Psoas muscle (tissue), 8 donors: ENCODE measurements around the gene PPP2R2D. TPM values are rescaled to one million over a fixed set of nuclear protein-coding genes. Genes with fewer than 3 reads are reported as not detected.

ENCODE experiments used
- ATAC-seq, 4 donors: fragments of 200-7000 bp; cut with Tn5 transposase; one replicate each; pipeline ENCODE4 v1.9.1; 2020; ENCODE audit warnings: moderate library complexity in 3 of 4, mild to moderate bottlenecking in 2 of 4
- DNase-seq, 2 donors: peaks; one replicate each; pipeline ENCODE4 v3.0.0-alpha.2; 2020
- H3K27ac ChIP-seq: fragments of 200-600 bp; one replicate; pipeline ENCODE4 v1.8.0; 2022
- H3K27me3 ChIP-seq, 3 donors: fragments of 200-600 bp in 1 of 3; one replicate each; pipeline versions ENCODE4 v1.6.1 to v1.8.0; 2013 to 2022; ENCODE audit warnings: low read length in 2 of 3, mild to moderate bottlenecking in 2 of 3, moderate library complexity in 1 of 3; ENCODE audit not compliant: insufficient read depth in 3 of 3
- H3K36me3 ChIP-seq, 2 donors: fragments of 200-600 bp in 1 of 2; one replicate each; pipeline versions ENCODE4 v1.6.1 to v1.8.0; 2013 to 2022; ENCODE audit warnings: low read depth in 1 of 2, mild to moderate bottlenecking in 1 of 2, moderate library complexity in 1 of 2; ENCODE audit not compliant: insufficient read depth in 1 of 2
- H3K4me1 ChIP-seq: fragments of 200-600 bp; one replicate; pipeline ENCODE4 v1.8.0; 2022
- H3K4me3 ChIP-seq: fragments of 200-600 bp; one replicate; pipeline ENCODE4 v1.8.0; 2022; ENCODE audit warnings: mild to moderate bottlenecking
- H3K9me3 ChIP-seq: fragments of 200-600 bp; one replicate; pipeline ENCODE4 v1.8.0; 2022
- WGBS, 3 donors: extraction: QIAGEN DNeasy Blood & Tissue Kit; methylation state at CpG; one replicate each; pipeline versions ENCODE4 v1.1.6 to v1.1.7; 2013; 5-methylcytosine and 5-hydroxymethylcytosine counted together
- intact Hi-C, 2 donors: fragments of 100-400 bp; cut with DNase I; formaldehyde crosslinking; loops; one replicate each; pipeline versions ENCODE4 v1.11.0 to v1.14.2; 2022
- polyA plus RNA-seq, 3 donors: library from polyadenylated mRNA; stranded (reverse); fragments of 200-250 nt; gene quantifications; one replicate each; pipeline ENCODE4 v1.2.3, GENCODE V29; 2013
- total RNA-seq, 4 donors: library from RNA; stranded (reverse); fragmentation: NEBNext Ultra II Directional in 2 of 4; extraction: Animal tissue kit (Norgen Biotek cat#: 25700) in 2 of 4; gene quantifications; one replicate each; pipeline versions ENCODE4 v1.2.1 to v1.2.4, GENCODE V29; 2021 to 2023
- TF ChIP-seq, protein P1 (sequence below): fragments of 200-600 bp; IDR thresholded peaks from one replicate; pipeline ENCODE4 v1.8.0; 2022; ENCODE audit warnings: antibody characterized with exemption
- donor health status: healthy with polysubstance abuse.
- donor health status: DM: no; HTN: no; CAD: no; lungs with moderate emphysema.
- donor health status: Bipolar disorder and iron deficiency.
- donor health status: healthy.
- donor health status: DM: yes; HTN: yes; CAD: no.
- donor health status: DM: no; HTN: no; CAD: no.
- donor health status: DM: no; HTN: no; CAD: no.
- donor health status: DM: yes; HTN: yes; CAD: no.

Gene PPP2R2D
- total and polyA plus RNA-seq, 7 donors: 19.2 to 47.4 (median 25.7) TPM

DNA sequence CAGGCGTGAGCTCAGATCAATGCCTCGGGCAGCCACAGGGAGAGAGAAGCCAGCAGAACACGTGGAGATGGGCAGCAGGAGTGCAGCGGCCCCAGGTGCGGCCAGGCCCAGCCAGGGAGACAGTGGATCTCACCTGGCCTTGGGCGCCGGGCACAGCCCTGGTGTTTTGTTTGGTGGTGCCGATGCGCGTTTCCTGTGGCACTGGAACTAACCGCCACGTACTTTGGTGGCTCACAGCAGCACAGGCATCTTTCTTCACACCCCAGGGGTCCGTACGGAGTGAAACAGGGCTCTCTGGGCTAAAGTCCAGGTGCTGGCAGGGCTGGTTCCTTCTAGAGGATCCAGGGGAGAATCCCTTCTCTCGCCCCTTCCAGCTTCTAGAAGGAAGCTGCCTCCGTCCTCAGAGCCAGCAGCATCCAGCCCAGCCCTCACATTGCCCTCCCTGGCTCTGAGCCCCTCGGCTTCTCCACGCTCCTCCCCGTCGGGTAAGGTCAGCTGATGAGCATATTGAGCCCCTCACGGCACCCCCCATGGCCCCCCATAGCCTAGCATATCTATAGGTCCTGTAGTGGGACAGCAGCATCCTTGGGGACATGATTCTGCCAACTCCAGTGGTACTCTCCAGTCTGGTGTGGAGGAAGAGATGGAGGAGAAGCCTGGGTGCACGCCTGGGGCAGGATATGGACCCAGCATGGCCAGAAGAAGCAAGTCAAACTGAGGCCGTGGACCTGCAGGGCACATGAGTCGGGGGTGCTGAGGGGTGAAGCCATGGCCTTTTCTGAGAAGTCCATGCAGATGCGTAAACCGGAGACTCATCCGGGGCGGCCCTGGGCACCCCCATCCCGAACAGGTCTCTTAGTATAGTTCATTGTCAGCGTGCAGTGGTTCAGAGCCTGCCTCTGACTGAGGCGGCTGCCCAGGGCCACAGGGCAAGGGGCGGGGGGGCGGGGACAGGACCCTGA is 43.4 kb upstream of the PPP2R2D start:
- intact Hi-C loops: no loop called here
- WGBS, 3 donors: 81 to 82% (median 81%) methylated on average over 32 to 33 of the region's 33 CpGs
- H3K27ac ChIP-seq: no peak overlapping the region
- DNase-seq (no peak), ATAC-seq (no peak)
- H3K4me3 ChIP-seq: no peak overlapping the region
- TF ChIP-seq, protein P1, sequence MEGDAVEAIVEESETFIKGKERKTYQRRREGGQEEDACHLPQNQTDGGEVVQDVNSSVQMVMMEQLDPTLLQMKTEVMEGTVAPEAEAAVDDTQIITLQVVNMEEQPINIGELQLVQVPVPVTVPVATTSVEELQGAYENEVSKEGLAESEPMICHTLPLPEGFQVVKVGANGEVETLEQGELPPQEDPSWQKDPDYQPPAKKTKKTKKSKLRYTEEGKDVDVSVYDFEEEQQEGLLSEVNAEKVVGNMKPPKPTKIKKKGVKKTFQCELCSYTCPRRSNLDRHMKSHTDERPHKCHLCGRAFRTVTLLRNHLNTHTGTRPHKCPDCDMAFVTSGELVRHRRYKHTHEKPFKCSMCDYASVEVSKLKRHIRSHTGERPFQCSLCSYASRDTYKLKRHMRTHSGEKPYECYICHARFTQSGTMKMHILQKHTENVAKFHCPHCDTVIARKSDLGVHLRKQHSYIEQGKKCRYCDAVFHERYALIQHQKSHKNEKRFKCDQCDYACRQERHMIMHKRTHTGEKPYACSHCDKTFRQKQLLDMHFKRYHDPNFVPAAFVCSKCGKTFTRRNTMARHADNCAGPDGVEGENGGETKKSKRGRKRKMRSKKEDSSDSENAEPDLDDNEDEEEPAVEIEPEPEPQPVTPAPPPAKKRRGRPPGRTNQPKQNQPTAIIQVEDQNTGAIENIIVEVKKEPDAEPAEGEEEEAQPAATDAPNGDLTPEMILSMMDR: no peak
- no peaks in the 10 kb centered on the region for H3K4me1 ChIP-seq
- no peaks in the 10 kb centered on the region for H3K36me3 ChIP-seq
- H3K27me3 ChIP-seq: peaks cover 0 to 53% (median 9%) of the 10 kb centered on the region in 3 donors
- H3K9me3 ChIP-seq: no peaks in the 10 kb centered on the region

GRCh38 chr10:131858118-131858515 is 42.7 kb upstream of the PPP2R2D start:
- H3K36me3 ChIP-seq: no peaks in the 10 kb centered on the region
- TF ChIP-seq, protein P1: no peak
- no peak overlapping the region for H3K4me3 ChIP-seq
- ATAC-seq: no peak
- WGBS, 3 donors: 63 to 76% (median 70%) methylated on average over 11 of the region's 11 CpGs
- no peak overlapping the region for H3K27ac ChIP-seq
- no peak for DNase-seq
- intact Hi-C loops: no loop called here
- no peaks in the 10 kb centered on the region for H3K4me1 ChIP-seq
- peaks cover 0 to 53% (median 11%) of the 10 kb centered on the region in 3 donors for H3K27me3 ChIP-seq
- no peaks in the 10 kb centered on the region for H3K9me3 ChIP-seq

DNA sequence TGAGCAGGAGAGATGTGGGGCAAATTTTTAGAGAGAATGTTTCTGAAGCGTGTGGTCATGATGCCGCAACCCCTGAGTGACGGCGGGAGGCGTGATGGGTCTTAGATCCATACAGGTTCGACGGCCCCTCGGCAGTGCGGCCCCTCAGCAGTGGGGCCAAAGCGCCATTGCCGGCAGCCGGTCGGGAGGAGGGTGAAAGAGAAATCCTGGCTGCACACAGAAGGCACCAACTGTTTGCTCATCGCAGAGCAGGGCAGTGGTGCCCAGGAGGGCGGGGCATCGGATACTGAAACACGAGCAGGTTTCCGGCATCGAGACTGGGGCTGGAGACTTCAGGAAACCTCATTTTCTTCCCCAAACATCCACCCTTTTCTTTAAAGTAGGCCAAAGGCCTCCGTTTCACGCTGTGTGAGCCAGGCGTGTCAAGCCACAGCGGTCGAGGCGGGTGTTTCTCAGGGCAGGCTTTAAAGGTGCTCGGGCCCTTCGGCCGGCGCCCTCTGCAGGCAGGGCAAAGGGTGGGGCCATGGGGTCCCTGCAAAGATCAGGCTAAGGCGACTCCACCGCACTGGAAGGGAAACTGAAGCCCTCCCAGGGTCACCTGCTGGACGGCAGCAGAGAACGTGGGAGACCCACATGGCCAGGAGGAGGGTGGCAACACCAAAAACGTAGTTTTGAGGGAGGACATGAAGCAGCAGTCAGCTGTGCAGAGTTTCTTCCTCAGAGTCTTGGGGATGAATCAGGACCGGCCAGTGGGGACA is 42.0 kb upstream of the PPP2R2D start:
- Histone ChIP-seq H3K36me3 (no peaks in the 10 kb centered on the region), H3K4me3 (no peak overlapping the region), H3K4me1 (no peaks in the 10 kb centered on the region), H3K27me3 (peaks cover 0 to 47% (median 11%) of the 10 kb centered on the region in 3 donors), H3K27ac (no peak overlapping the region), H3K9me3 (no peaks in the 10 kb centered on the region)
- ATAC-seq (no peak), DNase-seq (no peak)
- TF ChIP-seq, protein P1: no peak
- WGBS, 3 donors: 81 to 86% (median 84%) methylated on average over 32 to 35 of the region's 35 CpGs
- intact Hi-C loops: no loop called here

GRCh38 chr10:131859341-131860020 is 41.3 kb upstream of the PPP2R2D start:
- DNase-seq: no peak

More at GRCh38 chr10:131859341-131860020, 41.3 kb upstream of the PPP2R2D start:
- peaks cover 0 to 46% (median 9%) of the 10 kb centered on the region in 3 donors for H3K27me3 ChIP-seq
- no peaks in the 10 kb centered on the region for H3K9me3 ChIP-seq
- 65 to 70% (median 66%) methylated on average over 9 of the region's 9 CpGs for WGBS, 3 donors
- no peaks in the 10 kb centered on the region for H3K4me1 ChIP-seq
- TF ChIP-seq, protein P1: no peak
- intact Hi-C loops: no loop called here
- ATAC-seq: no peak
- H3K4me3 ChIP-seq: no peak overlapping the region
- H3K27ac ChIP-seq: no peak overlapping the region
- H3K36me3 ChIP-seq: no peaks in the 10 kb centered on the region
